Activated B cell treated with CpG ODN at 0.5 μM for 24 hours (primary cell): ENCODE measurements around the gene AGPAT1. TPM values are rescaled to one million over a fixed set of nuclear protein-coding genes. Genes with fewer than 3 reads are reported as not detected.
"Not testable (repeated sequence)": the region's sequence is repeated elsewhere in the genome, so short reads cannot be mapped to it uniquely, and the experiment has no call there.

ENCODE experiments used
- ATAC-seq: fragments of 200-7000 bp; cut with Tn5 transposase; one replicate; pipeline ENCODE4 v1.10.0; 2021; ENCODE audit warnings: low read depth, mild to moderate bottlenecking, moderate library complexity
- CTCF ChIA-PET: fragments of 350-600 bp; sonication (Branson Sonifier 250); formaldehyde crosslinking; loops from one replicate; lab custom pipeline; 2021; ENCODE audit warnings: antibody characterized with exemption; lab: Charles Lee
- POLR2A ChIA-PET: fragments of 350-600 bp; sonication (Branson Sonifier 250); formaldehyde crosslinking; loops from one replicate; lab custom pipeline; 2021; ENCODE audit warnings: antibody characterized with exemption; lab: Charles Lee
- DNase-seq: peaks from one replicate; pipeline ENCODE4 v3.0.0; 2022
- H3K27ac Mint-ChIP-seq: one replicate; pipeline ENCODE4 v1.8.0; 2020; ENCODE audit warnings: mixed read lengths
- H3K27me3 Mint-ChIP-seq: one replicate; pipeline ENCODE4 v1.8.0; 2021; ENCODE audit warnings: mixed read lengths
- H3K36me3 Mint-ChIP-seq: one replicate; pipeline ENCODE4 v1.8.0; 2021; ENCODE audit warnings: low read depth, mixed read lengths
- H3K4me1 Mint-ChIP-seq: one replicate; pipeline ENCODE4 v1.8.0; 2021; ENCODE audit warnings: mixed read lengths
- H3K4me3 Mint-ChIP-seq: one replicate; pipeline ENCODE4 v1.8.0; 2020; ENCODE audit warnings: mild to moderate bottlenecking, mixed read lengths
- H3K9me3 Mint-ChIP-seq: one replicate; pipeline ENCODE4 v1.8.0; 2020; ENCODE audit warnings: mixed read lengths
- CTCF ChIP-seq: fragments of 200-600 bp; IDR thresholded peaks from one replicate; pipeline ENCODE4 v1.8.0; 2022; ENCODE audit warnings: antibody characterized with exemption, mild to moderate bottlenecking
- intact Hi-C: fragments of 100-400 bp; cut with micrococcal nuclease; formaldehyde crosslinking; loops from one replicate; pipeline ENCODE4 v1.15.1; 2024
- total RNA-seq: library from RNA; stranded (reverse); gene quantifications from 2 replicates; pipeline ENCODE4 v1.2.3, GENCODE V29; 2022

Gene AGPAT1
- total RNA-seq, 1 donor from 2014 or later: 26.4 TPM

DNA sequence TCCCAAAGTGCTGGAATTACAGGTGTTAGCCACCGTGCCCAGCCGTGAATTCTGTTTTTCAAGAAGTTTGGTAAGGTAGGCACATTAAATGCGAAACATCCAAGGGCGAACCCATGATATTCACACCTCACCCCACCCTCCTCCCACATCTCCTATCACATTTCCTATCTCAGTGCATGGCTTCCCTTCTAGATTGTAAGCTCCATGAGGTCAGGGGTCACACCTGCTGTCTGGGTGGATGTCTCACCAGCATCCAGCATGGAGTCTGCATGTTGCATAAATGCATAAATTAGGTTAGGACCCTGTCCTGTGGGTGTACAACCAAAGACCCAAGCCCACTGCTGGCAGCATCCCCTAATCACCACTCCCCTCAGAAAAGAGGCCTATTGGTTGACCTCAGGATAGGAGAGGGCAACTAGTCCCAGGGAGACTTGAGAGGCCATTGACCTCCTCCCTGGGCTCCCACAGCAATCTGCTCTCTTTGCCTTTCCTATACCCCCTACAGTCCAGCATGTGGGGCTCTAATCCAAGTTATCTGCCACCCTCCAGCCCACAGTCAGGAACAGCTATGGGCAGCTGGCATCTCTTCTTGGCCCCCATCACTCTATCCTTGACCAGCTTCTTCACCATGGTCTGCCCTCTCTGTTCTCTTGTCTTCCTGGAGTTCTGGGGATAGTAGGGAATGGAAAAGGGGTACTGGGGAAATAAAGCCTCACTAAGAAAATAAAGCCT, 28.3 kb downstream of the AGPAT1 start:
- ChIA-PET CTCF (no interaction called here), POLR2A (interaction anchor here (0.7 kb wide), 1 partner anchor 178 kb away, joined by 3 read pairs; no protein-coding TSS in a partner anchor)
- H3K4me1 Mint-ChIP-seq: peaks cover 18% of the 10 kb centered on the region
- no peaks in the 10 kb centered on the region for H3K9me3 Mint-ChIP-seq
- H3K27me3 Mint-ChIP-seq: peaks cover 46% of the 10 kb centered on the region
- no peak for DNase-seq
- intact Hi-C loops: no loop called here
- no peaks in the 10 kb centered on the region for H3K36me3 Mint-ChIP-seq
- no peak for ATAC-seq
- no peak overlapping the region for H3K27ac Mint-ChIP-seq
- no peak overlapping the region for H3K4me3 Mint-ChIP-seq
- TF ChIP-seq CTCF: no peak

DNA sequence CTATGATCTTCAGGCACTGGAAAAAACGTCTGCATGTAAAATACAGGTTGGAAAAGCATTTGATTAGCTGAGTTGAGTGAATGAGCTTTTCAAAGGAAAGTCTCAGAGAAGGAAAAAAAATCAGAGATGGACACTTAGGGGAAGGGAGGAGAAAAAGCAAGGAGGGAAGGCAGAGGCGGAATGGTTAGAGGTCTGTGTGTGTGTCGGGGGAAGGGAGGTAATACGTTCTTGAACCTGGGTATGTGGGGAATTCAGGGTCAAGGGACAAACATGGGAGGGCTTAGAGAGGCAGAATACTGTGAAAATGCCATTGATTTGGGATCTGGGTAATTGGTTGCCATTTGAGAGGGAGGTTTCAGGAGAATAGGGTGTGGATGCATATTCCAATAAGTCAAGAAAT, 29.2 kb downstream of the AGPAT1 start:
- H3K4me3 Mint-ChIP-seq: no peak overlapping the region
- ATAC-seq (no peak), DNase-seq (no peak)
- intact Hi-C loops: no loop called here
- H3K9me3 Mint-ChIP-seq: no peaks in the 10 kb centered on the region
- no peak for TF ChIP-seq CTCF
- no peaks in the 10 kb centered on the region for H3K36me3 Mint-ChIP-seq
- H3K4me1 Mint-ChIP-seq: peaks cover 16% of the 10 kb centered on the region
- H3K27ac Mint-ChIP-seq: no peak overlapping the region
- CTCF ChIA-PET: no interaction called here
- POLR2A ChIA-PET: interaction anchor here (0.7 kb wide), 1 partner anchor 177 kb away, joined by 3 read pairs; no protein-coding TSS in a partner anchor
- peaks cover 46% of the 10 kb centered on the region for H3K27me3 Mint-ChIP-seq

- H3K27me3 Mint-ChIP-seq: peaks cover 47% of the 10 kb centered on the region
- intact Hi-C loops: no loop called here
- CTCF ChIA-PET: no interaction called here
- ATAC-seq (no peak), DNase-seq (no peak)
- peaks cover 16% of the 10 kb centered on the region for H3K4me1 Mint-ChIP-seq
- no peak overlapping the region for H3K27ac Mint-ChIP-seq
- POLR2A ChIA-PET: no interaction called here
- TF ChIP-seq CTCF: no peak
- H3K9me3 Mint-ChIP-seq: no peaks in the 10 kb centered on the region
- H3K36me3 Mint-ChIP-seq: no peaks in the 10 kb centered on the region
- H3K4me3 Mint-ChIP-seq: no peak overlapping the region
These were observed 29.6 kb downstream of the AGPAT1 start for GRCh38 chr6:32146287-32146686.

DNA sequence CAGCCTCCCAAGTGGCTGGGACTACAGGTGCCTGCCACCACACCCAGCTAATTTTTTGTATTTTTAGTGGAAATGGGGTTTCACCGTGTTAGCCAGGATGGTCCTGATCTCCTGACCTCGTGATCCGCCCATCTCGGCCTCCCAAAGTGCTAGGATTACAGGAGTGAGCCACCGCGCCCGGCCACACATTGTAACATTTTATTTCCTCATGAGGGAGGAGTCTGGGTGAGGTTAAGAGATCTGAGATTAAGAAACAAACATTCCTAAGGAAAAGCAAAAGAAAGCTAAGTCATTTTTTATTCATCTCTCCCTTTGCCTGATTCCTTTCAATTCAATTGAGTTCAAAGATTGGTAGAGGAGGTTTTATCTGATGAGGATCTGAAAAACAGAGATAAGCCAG, 31.6 kb downstream of the AGPAT1 start:
- H3K4me1 Mint-ChIP-seq: peaks cover 13% of the 10 kb centered on the region
- intact Hi-C loops, H3K4me3 Mint-ChIP-seq, DNase-seq, ATAC-seq, H3K27ac Mint-ChIP-seq, CTCF ChIA-PET, H3K36me3 Mint-ChIP-seq, H3K9me3 Mint-ChIP-seq: not testable (repeated sequence)
- POLR2A ChIA-PET: interaction anchor here (0.7 kb wide), 1 partner anchor 31 kb away, joined by 3 read pairs; no protein-coding TSS in a partner anchor
- H3K27me3 Mint-ChIP-seq: peaks cover 38% of the 10 kb centered on the region

- H3K27me3 Mint-ChIP-seq: peaks cover 9% of the 10 kb centered on the region
- ChIA-PET CTCF (no interaction called here), POLR2A (interaction anchor here (0.5 kb wide), 1 partner anchor 42 kb away, joined by 3 read pairs; no protein-coding TSS in a partner anchor)
- H3K4me3 Mint-ChIP-seq: no peak overlapping the region
- H3K9me3 Mint-ChIP-seq: no peaks in the 10 kb centered on the region
- ATAC-seq: no peak
- no peak for DNase-seq
- no peaks in the 10 kb centered on the region for H3K4me1 Mint-ChIP-seq
- H3K36me3 Mint-ChIP-seq: no peaks in the 10 kb centered on the region
- no peak overlapping the region for H3K27ac Mint-ChIP-seq
- TF ChIP-seq CTCF: no peak
- intact Hi-C loops: no loop called here
These were observed 35.4 kb downstream of the AGPAT1 start for GRCh38 chr6:32140420-32141046.
